ENCODE data around the gene KLHL35. TPM values are rescaled to one million over a fixed set of nuclear protein-coding genes. Genes with fewer than 3 reads are reported as not detected.
"Not testable (repeated sequence)": the region's sequence is repeated elsewhere in the genome, so short reads cannot be mapped to it uniquely, and the experiment has no call there.

KLHL35 gene
- total RNA-seq, 1 donor from 2014 or later, result 2.6 TPM

DNA sequence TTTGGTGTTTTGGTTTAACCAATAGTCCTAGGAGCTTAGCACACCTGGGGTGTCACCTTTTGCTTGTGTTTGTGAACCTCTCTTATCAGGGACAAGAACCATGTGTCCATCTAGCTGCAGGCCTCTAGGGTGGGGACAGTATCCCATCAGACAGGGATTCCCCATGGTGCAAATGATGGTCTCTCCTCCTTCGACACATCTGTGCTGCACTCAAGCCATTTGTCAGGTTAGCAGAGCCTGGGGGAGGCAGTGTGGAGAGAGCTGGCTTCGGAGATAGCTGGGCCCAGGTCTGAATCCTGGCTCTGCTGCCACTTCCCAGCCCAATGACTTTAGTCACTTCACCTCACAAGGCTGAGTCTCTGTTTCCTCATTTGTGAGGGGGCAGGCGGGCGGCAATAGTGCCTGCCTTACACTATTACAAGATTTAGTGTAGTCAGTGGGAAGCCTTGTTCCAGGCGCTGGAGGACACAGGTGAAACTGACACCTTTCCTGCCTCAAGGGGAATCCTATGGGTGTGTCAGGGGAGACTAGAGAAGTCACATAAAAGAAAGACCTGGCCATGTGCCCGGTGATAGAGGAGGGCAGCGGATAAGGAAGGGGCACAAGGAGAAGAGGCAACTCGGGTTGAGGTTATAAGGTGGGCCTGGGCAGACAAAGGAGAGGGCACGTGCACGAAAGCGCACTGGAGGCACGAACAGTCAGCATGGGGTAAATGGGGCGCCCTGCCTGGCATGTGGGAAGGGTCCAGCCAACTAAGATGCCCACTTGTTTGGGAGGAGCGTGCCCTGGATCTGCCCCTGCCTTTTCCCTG is 12.6 kb downstream of the KLHL35 start:
- no peaks in the 10 kb centered on the region for H3K9me3 ChIP-seq
- peak overlapping the region; percentile 80 for H3K27ac ChIP-seq
- no peak for DNase-seq
- no peaks in the 10 kb centered on the region for H3K27me3 ChIP-seq (ENCODE audit: low read depth)
- no peak for ATAC-seq
- H3K36me3 ChIP-seq, result peaks cover 9% of the 10 kb centered on the region
- intact Hi-C loops (cut with DNase I), result no loop called here
- no peak overlapping the region for H3K4me3 ChIP-seq
- TF ChIP-seq, protein P1, sequence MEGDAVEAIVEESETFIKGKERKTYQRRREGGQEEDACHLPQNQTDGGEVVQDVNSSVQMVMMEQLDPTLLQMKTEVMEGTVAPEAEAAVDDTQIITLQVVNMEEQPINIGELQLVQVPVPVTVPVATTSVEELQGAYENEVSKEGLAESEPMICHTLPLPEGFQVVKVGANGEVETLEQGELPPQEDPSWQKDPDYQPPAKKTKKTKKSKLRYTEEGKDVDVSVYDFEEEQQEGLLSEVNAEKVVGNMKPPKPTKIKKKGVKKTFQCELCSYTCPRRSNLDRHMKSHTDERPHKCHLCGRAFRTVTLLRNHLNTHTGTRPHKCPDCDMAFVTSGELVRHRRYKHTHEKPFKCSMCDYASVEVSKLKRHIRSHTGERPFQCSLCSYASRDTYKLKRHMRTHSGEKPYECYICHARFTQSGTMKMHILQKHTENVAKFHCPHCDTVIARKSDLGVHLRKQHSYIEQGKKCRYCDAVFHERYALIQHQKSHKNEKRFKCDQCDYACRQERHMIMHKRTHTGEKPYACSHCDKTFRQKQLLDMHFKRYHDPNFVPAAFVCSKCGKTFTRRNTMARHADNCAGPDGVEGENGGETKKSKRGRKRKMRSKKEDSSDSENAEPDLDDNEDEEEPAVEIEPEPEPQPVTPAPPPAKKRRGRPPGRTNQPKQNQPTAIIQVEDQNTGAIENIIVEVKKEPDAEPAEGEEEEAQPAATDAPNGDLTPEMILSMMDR (IDR thresholded peaks at IDR 0.05), result no peak
- peaks cover 30% of the 10 kb centered on the region for H3K4me1 ChIP-seq

DNA sequence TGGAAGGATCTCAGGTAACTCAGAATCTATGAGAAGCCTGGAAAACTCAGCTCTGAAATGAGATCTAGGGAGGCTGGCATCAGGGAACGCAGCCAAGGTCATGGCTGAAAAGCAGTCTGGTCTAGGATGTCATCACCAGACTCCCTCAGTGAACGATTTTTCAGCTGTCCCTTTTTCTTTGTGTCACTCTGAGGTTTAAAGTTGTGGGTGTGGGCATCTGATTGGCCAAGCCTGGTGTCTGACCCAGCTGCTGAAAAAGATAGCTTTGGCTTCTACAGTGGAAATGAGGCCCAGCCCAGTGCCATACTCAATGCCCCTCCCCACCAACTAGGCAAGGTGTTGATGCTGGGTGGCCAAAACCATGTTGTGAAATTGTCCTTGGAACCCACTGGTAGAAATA is 19.1 kb downstream of the KLHL35 start:
- intact Hi-C loops (cut with DNase I), result no loop called here
- no peak for ATAC-seq

DNA sequence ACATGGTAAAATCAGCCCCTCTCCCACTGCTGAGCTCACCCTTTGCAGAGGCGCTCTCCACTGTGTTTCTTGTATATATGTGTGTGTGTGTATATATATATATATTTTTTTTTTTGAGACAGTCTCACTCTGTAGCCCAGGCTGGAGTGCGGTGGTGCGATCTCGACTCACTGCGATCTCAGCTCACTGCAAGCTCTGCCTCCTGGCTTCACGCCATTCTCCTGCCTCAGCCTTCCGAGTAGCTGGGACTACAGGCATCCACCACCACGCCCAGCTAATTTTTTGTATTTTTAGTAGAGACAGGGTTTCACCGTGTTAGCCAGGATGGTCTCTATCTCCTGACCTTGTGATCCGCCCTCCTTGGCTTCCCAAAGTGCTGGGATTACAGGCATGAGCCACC is 19.9 kb downstream of the KLHL35 start:
- H3K27me3 ChIP-seq (ENCODE audit: low read depth); H3K27ac ChIP-seq; intact Hi-C loops (cut with DNase I); H3K4me3 ChIP-seq; H3K9me3 ChIP-seq; DNase-seq; ATAC-seq: not testable (repeated sequence)
- Histone ChIP-seq H3K4me1 (peaks cover 10% of the 10 kb centered on the region), H3K36me3 (peaks cover 40% of the 10 kb centered on the region)

More for the DNA sequence above, 19.1 kb downstream of the KLHL35 start:
- TF ChIP-seq, protein P1 (IDR thresholded peaks at IDR 0.05), result no peak
- no peak for DNase-seq
- Histone ChIP-seq H3K4me1 (peaks cover 6% of the 10 kb centered on the region), H3K36me3 (peaks cover 34% of the 10 kb centered on the region), H3K9me3 (no peaks in the 10 kb centered on the region), H3K4me3 (no peak overlapping the region), H3K27me3 (ENCODE audit: low read depth) (no peaks in the 10 kb centered on the region), H3K27ac (no peak overlapping the region)

DNA sequence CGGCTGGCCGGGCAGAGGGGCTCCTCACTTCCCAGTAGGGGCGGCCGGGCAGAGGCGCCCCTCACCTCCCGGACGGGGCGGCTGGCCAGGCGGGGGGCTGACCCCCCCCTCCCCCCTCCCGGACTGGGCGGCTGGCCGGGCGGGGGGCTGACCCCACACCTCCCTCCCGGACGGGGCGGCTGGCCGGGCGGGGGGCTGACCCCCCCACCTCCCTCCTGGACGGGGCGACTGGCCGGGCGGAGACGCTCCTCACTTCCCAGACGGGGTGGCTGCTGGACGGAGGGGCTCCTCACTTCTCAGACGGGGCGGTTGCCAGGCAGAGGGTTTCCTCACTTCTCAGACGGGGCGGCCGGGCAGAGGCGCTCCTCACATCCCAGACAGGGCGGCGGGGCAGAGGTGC is 23.0 kb downstream of the KLHL35 start:
- DNase-seq; H3K4me3 ChIP-seq; H3K4me1 ChIP-seq; ATAC-seq; H3K27me3 ChIP-seq (ENCODE audit: low read depth); H3K9me3 ChIP-seq; intact Hi-C loops (cut with DNase I); H3K27ac ChIP-seq: not testable (repeated sequence)
- peaks cover 68% of the 10 kb centered on the region for H3K36me3 ChIP-seq

DNA sequence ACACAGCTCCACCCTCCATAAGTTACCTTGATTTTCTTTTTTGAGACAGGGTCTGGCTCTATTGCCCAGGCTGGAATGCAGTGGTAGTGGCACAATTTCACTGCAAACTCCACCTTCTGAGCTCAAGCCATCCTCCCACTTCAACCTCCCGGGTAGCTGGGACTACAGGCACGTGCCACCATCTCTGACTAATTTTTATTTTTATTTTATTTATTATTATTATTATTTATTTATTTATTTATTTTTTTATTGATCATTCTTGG is 24.1 kb downstream of the KLHL35 start:
- Histone ChIP-seq H3K4me1 (peaks cover 8% of the 10 kb centered on the region), H3K27me3 (ENCODE audit: low read depth) (no peaks in the 10 kb centered on the region), H3K27ac (no peak overlapping the region), H3K36me3 (peaks cover 71% of the 10 kb centered on the region), H3K9me3 (no peaks in the 10 kb centered on the region), H3K4me3 (no peak overlapping the region)
- intact Hi-C loops (cut with DNase I), result no loop called here
- DNase-seq, result no peak
- ATAC-seq, result no peak
- TF ChIP-seq, protein P1 (IDR thresholded peaks at IDR 0.05), result no peak

DNA sequence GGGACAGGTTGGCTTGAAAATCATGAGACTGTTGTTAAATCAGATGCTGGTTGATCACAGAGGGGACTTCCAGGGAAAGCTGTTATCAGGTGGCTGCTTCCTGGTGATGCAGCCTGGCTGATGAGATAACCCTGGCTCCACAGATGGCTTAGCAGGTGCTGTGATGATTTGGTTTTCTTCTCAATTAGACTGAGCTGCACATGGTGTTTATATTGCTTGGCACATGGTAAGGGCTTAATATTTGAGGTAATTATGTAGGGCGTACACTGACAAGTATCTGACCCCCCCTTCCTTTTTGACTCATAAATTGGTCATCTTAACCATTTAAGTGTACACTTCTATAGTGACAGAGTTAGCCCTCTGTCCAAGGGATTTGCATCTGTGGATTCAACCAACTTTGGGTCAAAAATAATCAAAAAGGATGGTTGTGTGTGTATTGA is 26.6 kb downstream of the KLHL35 start:
- no peak overlapping the region for H3K4me3 ChIP-seq
- DNase-seq (no peak), ATAC-seq (no peak)
- intact Hi-C loops (cut with DNase I), result no loop called here
- H3K4me1 ChIP-seq, result peaks cover 32% of the 10 kb centered on the region
- H3K36me3 ChIP-seq, result peaks cover 75% of the 10 kb centered on the region
- H3K27ac ChIP-seq, result no peak overlapping the region
- no peaks in the 10 kb centered on the region for H3K27me3 ChIP-seq (ENCODE audit: low read depth)
- H3K9me3 ChIP-seq, result no peaks in the 10 kb centered on the region
- TF ChIP-seq, protein P1 (IDR thresholded peaks at IDR 0.05), result no peak

Measured in lower lobe of right lung (tissue), 2 donors.